Gastroesophageal sphincter (tissue), 3 donors: ENCODE measurements around the gene DPYD.

Experiments
- EP300 ChIP-seq: sonication (generic); formaldehyde crosslinking; IDR thresholded peaks from one replicate; pipeline ENCODE4 v1.6.1; 2017; ENCODE audit warnings: antibody characterized with exemption, mild to moderate bottlenecking
- POLR2A ChIP-seq, 2 donors: fragments of 450-650 bp; IDR thresholded peaks; one replicate each; pipeline ENCODE4 v1.6.1; 2017; ENCODE audit warnings: antibody characterized with exemption in 2 of 2, mild to moderate bottlenecking in 2 of 2, moderate library complexity in 1 of 2
- POLR2AphosphoS5 ChIP-seq: sonication (generic); formaldehyde crosslinking; IDR thresholded peaks from one replicate; pipeline ENCODE4 v1.6.1; 2017; ENCODE audit warnings: antibody characterized with exemption
- TF ChIP-seq, protein P1 (sequence below), 4 experiments: fragments of 200-600 bp in 2 of 4; fragments of 450-650 bp in 2 of 4; sonication (generic) in 1 of 4; IDR thresholded peaks; one replicate each; pipeline ENCODE4 v1.5.1; 2017 to 2019; ENCODE audit warnings: antibody characterized with exemption in 4 of 4, mild to moderate bottlenecking in 2 of 4, moderate library complexity in 2 of 4

DNA sequence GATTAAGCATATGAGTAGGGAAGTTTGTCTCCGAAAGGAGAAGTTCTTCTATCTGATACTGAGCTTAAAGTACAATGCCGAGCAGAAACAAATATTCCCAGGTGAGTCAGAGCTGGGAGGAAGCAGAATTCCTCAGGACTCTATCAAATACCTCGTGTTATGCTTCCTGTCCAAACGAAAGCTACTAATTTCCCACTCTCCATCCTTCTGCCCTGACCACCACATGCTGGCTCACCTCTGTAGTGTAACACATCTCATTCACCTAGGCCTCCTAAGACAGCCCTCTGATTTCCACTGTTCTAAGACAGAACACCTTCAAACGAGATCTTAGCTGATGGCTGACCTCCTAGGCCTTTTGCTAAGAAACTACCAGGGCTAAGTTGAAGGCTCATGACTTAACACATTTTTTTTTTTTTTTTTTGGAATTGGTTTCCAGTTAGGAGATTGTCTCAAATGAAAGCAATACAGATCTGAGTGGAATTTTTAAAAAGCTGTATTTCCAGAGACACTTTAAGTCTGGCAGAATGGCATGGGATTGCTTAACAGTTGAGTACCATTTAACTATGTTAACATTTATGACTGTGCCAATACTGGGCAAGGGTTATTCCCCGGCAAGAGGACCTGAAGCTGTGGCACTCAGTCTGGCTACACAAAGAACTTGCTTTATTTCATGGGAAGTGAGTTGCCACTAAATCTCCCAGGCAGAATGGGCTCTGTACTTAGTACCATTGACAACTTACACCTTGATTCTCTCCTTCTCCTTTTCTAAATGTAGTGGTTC lies 583.4 kb downstream of the DPYD start:
- TF ChIP-seq, protein P1, sequence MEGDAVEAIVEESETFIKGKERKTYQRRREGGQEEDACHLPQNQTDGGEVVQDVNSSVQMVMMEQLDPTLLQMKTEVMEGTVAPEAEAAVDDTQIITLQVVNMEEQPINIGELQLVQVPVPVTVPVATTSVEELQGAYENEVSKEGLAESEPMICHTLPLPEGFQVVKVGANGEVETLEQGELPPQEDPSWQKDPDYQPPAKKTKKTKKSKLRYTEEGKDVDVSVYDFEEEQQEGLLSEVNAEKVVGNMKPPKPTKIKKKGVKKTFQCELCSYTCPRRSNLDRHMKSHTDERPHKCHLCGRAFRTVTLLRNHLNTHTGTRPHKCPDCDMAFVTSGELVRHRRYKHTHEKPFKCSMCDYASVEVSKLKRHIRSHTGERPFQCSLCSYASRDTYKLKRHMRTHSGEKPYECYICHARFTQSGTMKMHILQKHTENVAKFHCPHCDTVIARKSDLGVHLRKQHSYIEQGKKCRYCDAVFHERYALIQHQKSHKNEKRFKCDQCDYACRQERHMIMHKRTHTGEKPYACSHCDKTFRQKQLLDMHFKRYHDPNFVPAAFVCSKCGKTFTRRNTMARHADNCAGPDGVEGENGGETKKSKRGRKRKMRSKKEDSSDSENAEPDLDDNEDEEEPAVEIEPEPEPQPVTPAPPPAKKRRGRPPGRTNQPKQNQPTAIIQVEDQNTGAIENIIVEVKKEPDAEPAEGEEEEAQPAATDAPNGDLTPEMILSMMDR (IDR thresholded peaks at IDR 0.05), result no peak
- TF ChIP-seq EP300, result no peak
- TF ChIP-seq POLR2A (IDR thresholded peaks at IDR 0.05), result no peak
- TF ChIP-seq POLR2AphosphoS5, result no peak
